HEK293 (cell line): Measurements from ENCODE around the gene LCAT.
A peak's percentile ranks its signal among the peaks of the same experiment; 100 is the strongest.

Source experiments
- CTCF ChIA-PET: fragments of 350-600 bp; formaldehyde crosslinking; extraction: SDS; loops from one replicate; lab custom pipeline; 2021; ENCODE audit warnings: antibody characterized with exemption; lab: Yijun Ruan, JAX
- POLR2A ChIA-PET: fragments of 300-600 bp; formaldehyde crosslinking; extraction: SDS; loops from one replicate; lab custom pipeline; 2020; ENCODE audit warnings: antibody characterized with exemption, inconsistent platforms; lab: Yijun Ruan, JAX
- H3K27ac ChIP-seq: fragments of 200-500 bp; sonication (Bioruptor generic); 2 replicates; pipeline ENCODE4 v1.5.1; 2014; ENCODE audit warnings: low read depth, low read length, control low read depth, inconsistent platforms; ENCODE audit errors: extremely low read depth
- H3K36me3 ChIP-seq, 2 experiments: fragments of 200-500 bp in 1 of 2; sonication (Bioruptor generic) in 1 of 2; 1 replicate in 1 of 2; 2 replicates in 1 of 2; pipeline ENCODE4 v1.5.1; 2014 to 2017; ENCODE audit warnings: inconsistent platforms in 2 of 2, low read length in 2 of 2; ENCODE audit not compliant: control insufficient read depth in 2 of 2, insufficient read depth in 1 of 2
- H3K4me1 ChIP-seq: fragments of 200-500 bp; sonication (Bioruptor generic); 2 replicates; pipeline ENCODE4 v1.5.1; 2014; ENCODE audit warnings: mild to moderate bottlenecking, low read length, inconsistent platforms; ENCODE audit not compliant: control insufficient read depth, insufficient read depth
- H3K4me3 ChIP-seq: 2 replicates; pipeline ENCODE4 v1.5.1; 2011; ENCODE audit warnings: low read depth, mild to moderate bottlenecking, control low read depth, low read length, moderate library complexity
- H3K9me3 ChIP-seq: fragments of 200-500 bp; sonication (Bioruptor generic); 2 replicates; pipeline ENCODE4 v1.5.1; 2014; ENCODE audit warnings: low read depth, low read length, inconsistent platforms; ENCODE audit not compliant: control insufficient read depth, insufficient read depth
- GLIS1 ChIP-seq: fragments of 450-650 bp; formaldehyde crosslinking; IDR thresholded peaks from 2 replicates; pipeline ENCODE4 v1.5.1; 2016; ENCODE audit warnings: missing biosample characterization, missing genetic modification characterization
- GLIS2 ChIP-seq: fragments of 450-650 bp; formaldehyde crosslinking; IDR thresholded peaks from 2 replicates; pipeline ENCODE4 v1.5.1; 2016; ENCODE audit warnings: missing biosample characterization, missing genetic modification characterization
- REPIN1 ChIP-seq: fragments of 450-650 bp; formaldehyde crosslinking; IDR thresholded peaks from 2 replicates; pipeline ENCODE4 v1.5.1; 2017; ENCODE audit warnings: missing biosample characterization, missing genetic modification characterization, low read depth
- SETDB1 ChIP-seq: IDR thresholded peaks from one replicate; pipeline ENCODE4 v1.6.1; 2017; ENCODE audit warnings: mild to moderate bottlenecking, low read length, moderate library complexity, mixed read lengths; ENCODE audit not compliant: insufficient read length
- SP7 ChIP-seq: fragments of 450-650 bp; formaldehyde crosslinking; IDR thresholded peaks from 2 replicates; pipeline ENCODE4 v1.5.1; 2016; ENCODE audit warnings: missing biosample characterization, missing genetic modification characterization
- ZNF138 ChIP-seq: fragments of 450-650 bp; formaldehyde crosslinking; IDR thresholded peaks from 2 replicates; pipeline ENCODE4 v1.5.1; 2016; ENCODE audit warnings: missing biosample characterization, missing genetic modification characterization, borderline replicate concordance
- ZNF155 ChIP-seq: fragments of 450-650 bp; formaldehyde crosslinking; IDR thresholded peaks from 2 replicates; pipeline ENCODE4 v1.5.1; 2016; ENCODE audit warnings: missing biosample characterization, missing genetic modification characterization
- ZNF24 ChIP-seq: fragments of 450-650 bp; formaldehyde crosslinking; IDR thresholded peaks from 2 replicates; pipeline ENCODE4 v1.5.1; 2016; ENCODE audit warnings: missing biosample characterization, missing genetic modification characterization
- ZNF341 ChIP-seq: fragments of 450-650 bp; formaldehyde crosslinking; IDR thresholded peaks from 2 replicates; pipeline ENCODE4; 2016; ENCODE audit warnings: low read depth, missing biosample characterization, missing genetic modification characterization
- ZNF394 ChIP-seq: fragments of 450-650 bp; formaldehyde crosslinking; IDR thresholded peaks from 2 replicates; pipeline ENCODE4 v1.5.1; 2016; ENCODE audit warnings: missing biosample characterization, missing genetic modification characterization, mild to moderate bottlenecking, moderate library complexity, borderline replicate concordance
- ZNF623 ChIP-seq: fragments of 450-650 bp; formaldehyde crosslinking; IDR thresholded peaks from 2 replicates; pipeline ENCODE4 v1.5.1; 2016; ENCODE audit warnings: missing biosample characterization, missing genetic modification characterization
- ZNF677 ChIP-seq: fragments of 450-650 bp; IDR thresholded peaks from 2 replicates; pipeline ENCODE4 v1.5.0; 2018; ENCODE audit warnings: missing biosample characterization, mild to moderate bottlenecking, missing genetic modification characterization, moderate library complexity
- ZNF776 ChIP-seq: fragments of 450-650 bp; formaldehyde crosslinking; IDR thresholded peaks from 2 replicates; pipeline ENCODE4 v1.5.0; 2017; ENCODE audit warnings: missing biosample characterization, missing genetic modification characterization, borderline replicate concordance
- ZNF777 ChIP-seq: fragments of 450-650 bp; formaldehyde crosslinking; IDR thresholded peaks from 2 replicates; pipeline ENCODE4 v1.5.1; 2017; ENCODE audit warnings: missing biosample characterization, missing genetic modification characterization, borderline replicate concordance
- ZNF830 ChIP-seq: fragments of 450-650 bp; IDR thresholded peaks from 2 replicates; pipeline ENCODE4 v1.5.0; 2018; ENCODE audit warnings: missing biosample characterization, missing genetic modification characterization, low read depth, mild to moderate bottlenecking, moderate library complexity
- ZSCAN30 ChIP-seq: fragments of 450-650 bp; IDR thresholded peaks from 2 replicates; pipeline ENCODE4 v1.5.1; 2018; ENCODE audit warnings: missing biosample characterization, mild to moderate bottlenecking, missing genetic modification characterization, moderate library complexity
- TF ChIP-seq, protein P1 (sequence below): fragments of 450-650 bp; formaldehyde crosslinking; IDR thresholded peaks from 2 replicates; pipeline ENCODE4 v1.5.1; 2016; ENCODE audit warnings: missing biosample characterization, missing genetic modification characterization
- TF ChIP-seq, protein P2 (sequence below): fragments of 450-650 bp; formaldehyde crosslinking; IDR thresholded peaks from 2 replicates; pipeline ENCODE4 v1.5.1; 2016; ENCODE audit warnings: missing biosample characterization, missing genetic modification characterization
- TF ChIP-seq, protein P3 (sequence below): fragments of 450-650 bp; formaldehyde crosslinking; IDR thresholded peaks from 2 replicates; pipeline ENCODE4 v1.5.1; 2017; ENCODE audit warnings: missing biosample characterization, missing genetic modification characterization
- TF ChIP-seq, protein P4 (sequence below): fragments of 450-650 bp; formaldehyde crosslinking; IDR thresholded peaks from 2 replicates; pipeline ENCODE4 v1.5.1; 2016; ENCODE audit warnings: missing biosample characterization, missing genetic modification characterization
- TF ChIP-seq, protein P5 (sequence below): fragments of 450-650 bp; formaldehyde crosslinking; IDR thresholded peaks from 2 replicates; pipeline ENCODE4 v1.5.1; 2016; ENCODE audit warnings: missing biosample characterization, missing genetic modification characterization

Gene LCAT

DNA sequence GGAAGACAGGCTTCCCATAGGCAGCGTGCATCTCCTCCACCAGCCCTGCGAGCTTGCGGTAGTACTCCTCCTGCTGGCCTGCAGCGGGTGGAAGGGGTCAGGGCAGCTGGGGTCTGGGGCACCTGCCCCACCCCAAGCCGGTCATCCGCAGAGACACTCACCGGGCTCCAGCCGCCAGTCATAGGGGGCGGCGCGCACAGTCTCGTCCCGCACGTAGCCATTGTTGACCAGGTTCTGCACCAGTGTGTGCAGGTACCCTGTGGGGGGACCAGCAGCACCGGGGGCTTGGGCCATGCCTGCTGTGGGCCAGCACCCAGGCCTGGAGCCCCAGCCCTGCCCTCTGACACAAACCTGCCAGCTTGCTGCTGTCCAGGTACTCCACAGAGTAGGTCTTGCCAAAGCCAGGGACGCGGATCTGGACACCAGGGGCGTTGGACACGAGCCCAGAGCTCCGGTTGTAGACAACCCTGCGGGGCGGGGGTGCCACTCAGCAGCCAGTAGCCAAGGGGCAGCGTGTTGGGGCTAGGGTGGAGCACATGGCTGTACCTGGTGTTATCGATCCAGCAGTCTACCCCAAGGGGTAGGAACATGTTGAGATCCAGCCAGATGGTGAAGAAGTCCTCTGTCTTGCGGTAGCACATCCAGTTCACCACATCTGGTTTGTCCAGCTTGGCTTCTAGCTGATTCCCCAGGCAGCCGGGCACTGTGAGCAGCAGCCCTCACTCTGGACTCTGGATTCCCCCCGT is 1.2 kb downstream of the LCAT start:
- ChIA-PET CTCF (interaction anchor here (0.6 to 2.3 kb wide), 16 partner anchors 11 to 1230 kb away, joined by 3 to 14 read pairs (median 3); partner anchors contain the start of gene NRN1L), POLR2A (interaction anchor here (0.5 to 1.6 kb wide), 5 partner anchors 17 to 295 kb away, joined by 3 to 7 read pairs (median 4); no protein-coding TSS in a partner anchor)
- peaks cover 0 to 69% of the 10 kb centered on the region in 2 experiments; a peak in 2 of 3 replicates for H3K36me3 ChIP-seq
- no peaks in the 10 kb centered on the region for H3K4me1 ChIP-seq
- TF ChIP-seq ZNF341 (no peak), ZNF623 (tag by site-specific recombination) (no peak), ZNF138 (tag by site-specific recombination) (no peak), ZNF24 (tag by site-specific recombination) (no peak), ZNF394 (tag by site-specific recombination) (no peak), SETDB1 (no peak), ZNF776 (tag by site-specific recombination) (no peak), ZNF830 (tag by site-specific recombination) (no peak), GLIS2 (tag by site-specific recombination) (no peak), REPIN1 (tag by site-specific recombination) (no peak), ZNF155 (tag by site-specific recombination) (no peak), ZNF777 (no peak), ZNF677 (tag by site-specific recombination) (no peak), SP7 (tag by site-specific recombination) (no peak)
- TF ChIP-seq, protein P1, sequence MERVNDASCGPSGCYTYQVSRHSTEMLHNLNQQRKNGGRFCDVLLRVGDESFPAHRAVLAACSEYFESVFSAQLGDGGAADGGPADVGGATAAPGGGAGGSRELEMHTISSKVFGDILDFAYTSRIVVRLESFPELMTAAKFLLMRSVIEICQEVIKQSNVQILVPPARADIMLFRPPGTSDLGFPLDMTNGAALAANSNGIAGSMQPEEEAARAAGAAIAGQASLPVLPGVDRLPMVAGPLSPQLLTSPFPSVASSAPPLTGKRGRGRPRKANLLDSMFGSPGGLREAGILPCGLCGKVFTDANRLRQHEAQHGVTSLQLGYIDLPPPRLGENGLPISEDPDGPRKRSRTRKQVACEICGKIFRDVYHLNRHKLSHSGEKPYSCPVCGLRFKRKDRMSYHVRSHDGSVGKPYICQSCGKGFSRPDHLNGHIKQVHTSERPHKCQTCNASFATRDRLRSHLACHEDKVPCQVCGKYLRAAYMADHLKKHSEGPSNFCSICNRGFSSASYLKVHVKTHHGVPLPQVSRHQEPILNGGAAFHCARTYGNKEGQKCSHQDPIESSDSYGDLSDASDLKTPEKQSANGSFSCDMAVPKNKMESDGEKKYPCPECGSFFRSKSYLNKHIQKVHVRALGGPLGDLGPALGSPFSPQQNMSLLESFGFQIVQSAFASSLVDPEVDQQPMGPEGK (tag by site-specific recombination): no peak
- TF ChIP-seq, protein P2, sequence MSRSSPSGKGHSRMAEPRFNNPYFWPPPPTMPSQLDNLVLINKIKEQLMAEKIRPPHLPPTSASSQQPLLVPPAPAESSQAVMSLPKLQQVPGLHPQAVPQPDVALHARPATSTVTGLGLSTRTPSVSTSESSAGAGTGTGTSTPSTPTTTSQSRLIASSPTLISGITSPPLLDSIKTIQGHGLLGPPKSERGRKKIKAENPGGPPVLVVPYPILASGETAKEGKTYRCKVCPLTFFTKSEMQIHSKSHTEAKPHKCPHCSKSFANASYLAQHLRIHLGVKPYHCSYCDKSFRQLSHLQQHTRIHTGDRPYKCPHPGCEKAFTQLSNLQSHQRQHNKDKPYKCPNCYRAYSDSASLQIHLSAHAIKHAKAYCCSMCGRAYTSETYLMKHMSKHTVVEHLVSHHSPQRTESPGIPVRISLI (tag by site-specific recombination): no peak
- TF ChIP-seq, protein P3, sequence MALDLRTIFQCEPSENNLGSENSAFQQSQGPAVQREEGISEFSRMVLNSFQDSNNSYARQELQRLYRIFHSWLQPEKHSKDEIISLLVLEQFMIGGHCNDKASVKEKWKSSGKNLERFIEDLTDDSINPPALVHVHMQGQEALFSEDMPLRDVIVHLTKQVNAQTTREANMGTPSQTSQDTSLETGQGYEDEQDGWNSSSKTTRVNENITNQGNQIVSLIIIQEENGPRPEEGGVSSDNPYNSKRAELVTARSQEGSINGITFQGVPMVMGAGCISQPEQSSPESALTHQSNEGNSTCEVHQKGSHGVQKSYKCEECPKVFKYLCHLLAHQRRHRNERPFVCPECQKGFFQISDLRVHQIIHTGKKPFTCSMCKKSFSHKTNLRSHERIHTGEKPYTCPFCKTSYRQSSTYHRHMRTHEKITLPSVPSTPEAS: no peak
- no peak overlapping the region for H3K27ac ChIP-seq
- no peaks in the 10 kb centered on the region for H3K9me3 ChIP-seq
- H3K4me3 ChIP-seq: no peak overlapping the region

DNA sequence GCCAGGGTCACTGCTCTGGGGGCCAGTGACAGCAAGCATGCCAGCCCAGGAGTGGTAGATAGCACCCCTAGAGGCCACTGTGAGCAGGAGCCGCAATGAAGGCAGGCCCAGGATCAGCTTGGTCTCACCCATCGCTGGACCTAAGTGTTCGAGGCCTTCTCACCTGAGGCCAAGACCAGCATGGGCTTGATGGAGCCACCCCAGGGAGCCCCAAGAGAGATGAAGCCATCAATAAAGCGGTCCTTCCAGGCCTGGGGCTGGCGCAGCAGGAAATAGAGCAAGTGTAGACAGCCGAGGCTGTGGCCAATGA is 1.8 kb downstream of the LCAT start:
- Histone ChIP-seq H3K4me3 (no peak overlapping the region), H3K36me3 (peaks cover 0 to 64% of the 10 kb centered on the region in 2 experiments; a peak in 2 of 3 replicates), H3K27ac (no peak overlapping the region), H3K9me3 (no peaks in the 10 kb centered on the region), H3K4me1 (no peaks in the 10 kb centered on the region)
- ChIA-PET CTCF (interaction anchor here (0.6 to 2.3 kb wide), 23 partner anchors 10 to 1230 kb away, joined by 3 to 14 read pairs (median 3); partner anchors contain the start of gene NRN1L), POLR2A (interaction anchor here (0.8 to 1.3 kb wide), 3 partner anchors 18 to 98 kb away, joined by 3 to 7 read pairs (median 4); no protein-coding TSS in a partner anchor)
- TF ChIP-seq, protein P4, sequence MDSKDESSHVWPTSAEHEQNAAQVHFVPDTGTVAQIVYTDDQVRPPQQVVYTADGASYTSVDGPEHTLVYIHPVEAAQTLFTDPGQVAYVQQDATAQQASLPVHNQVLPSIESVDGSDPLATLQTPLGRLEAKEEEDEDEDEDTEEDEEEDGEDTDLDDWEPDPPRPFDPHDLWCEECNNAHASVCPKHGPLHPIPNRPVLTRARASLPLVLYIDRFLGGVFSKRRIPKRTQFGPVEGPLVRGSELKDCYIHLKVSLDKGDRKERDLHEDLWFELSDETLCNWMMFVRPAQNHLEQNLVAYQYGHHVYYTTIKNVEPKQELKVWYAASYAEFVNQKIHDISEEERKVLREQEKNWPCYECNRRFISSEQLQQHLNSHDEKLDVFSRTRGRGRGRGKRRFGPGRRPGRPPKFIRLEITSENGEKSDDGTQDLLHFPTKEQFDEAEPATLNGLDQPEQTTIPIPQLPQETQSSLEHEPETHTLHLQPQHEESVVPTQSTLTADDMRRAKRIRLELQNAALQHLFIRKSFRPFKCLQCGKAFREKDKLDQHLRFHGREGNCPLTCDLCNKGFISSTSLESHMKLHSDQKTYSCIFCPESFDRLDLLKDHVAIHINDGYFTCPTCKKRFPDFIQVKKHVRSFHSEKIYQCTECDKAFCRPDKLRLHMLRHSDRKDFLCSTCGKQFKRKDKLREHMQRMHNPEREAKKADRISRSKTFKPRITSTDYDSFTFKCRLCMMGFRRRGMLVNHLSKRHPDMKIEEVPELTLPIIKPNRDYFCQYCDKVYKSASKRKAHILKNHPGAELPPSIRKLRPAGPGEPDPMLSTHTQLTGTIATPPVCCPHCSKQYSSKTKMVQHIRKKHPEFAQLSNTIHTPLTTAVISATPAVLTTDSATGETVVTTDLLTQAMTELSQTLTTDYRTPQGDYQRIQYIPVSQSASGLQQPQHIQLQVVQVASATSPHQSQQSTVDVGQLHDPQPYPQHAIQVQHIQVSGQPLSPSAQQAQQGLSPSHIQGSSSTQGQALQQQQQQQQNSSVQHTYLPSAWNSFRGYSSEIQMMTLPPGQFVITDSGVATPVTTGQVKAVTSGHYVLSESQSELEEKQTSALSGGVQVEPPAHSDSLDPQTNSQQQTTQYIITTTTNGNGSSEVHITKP (tag by site-specific recombination): peak; percentile 74
- TF ChIP-seq, protein P5, sequence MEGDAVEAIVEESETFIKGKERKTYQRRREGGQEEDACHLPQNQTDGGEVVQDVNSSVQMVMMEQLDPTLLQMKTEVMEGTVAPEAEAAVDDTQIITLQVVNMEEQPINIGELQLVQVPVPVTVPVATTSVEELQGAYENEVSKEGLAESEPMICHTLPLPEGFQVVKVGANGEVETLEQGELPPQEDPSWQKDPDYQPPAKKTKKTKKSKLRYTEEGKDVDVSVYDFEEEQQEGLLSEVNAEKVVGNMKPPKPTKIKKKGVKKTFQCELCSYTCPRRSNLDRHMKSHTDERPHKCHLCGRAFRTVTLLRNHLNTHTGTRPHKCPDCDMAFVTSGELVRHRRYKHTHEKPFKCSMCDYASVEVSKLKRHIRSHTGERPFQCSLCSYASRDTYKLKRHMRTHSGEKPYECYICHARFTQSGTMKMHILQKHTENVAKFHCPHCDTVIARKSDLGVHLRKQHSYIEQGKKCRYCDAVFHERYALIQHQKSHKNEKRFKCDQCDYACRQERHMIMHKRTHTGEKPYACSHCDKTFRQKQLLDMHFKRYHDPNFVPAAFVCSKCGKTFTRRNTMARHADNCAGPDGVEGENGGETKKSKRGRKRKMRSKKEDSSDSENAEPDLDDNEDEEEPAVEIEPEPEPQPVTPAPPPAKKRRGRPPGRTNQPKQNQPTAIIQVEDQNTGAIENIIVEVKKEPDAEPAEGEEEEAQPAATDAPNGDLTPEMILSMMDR (tag by site-specific recombination): peak; percentile 70
- TF ChIP-seq, protein P2 (tag by site-specific recombination): no peak
- peak; percentile 18; the same call in 1 of the 2 replicates for TF ChIP-seq ZSCAN30 (tag by site-specific recombination)
- TF ChIP-seq GLIS1 (tag by site-specific recombination): no peak
